ENCODE data around the gene OXT. TPM values are rescaled to one million over a fixed set of nuclear protein-coding genes. Genes with fewer than 3 reads are reported as not detected.

OXT gene
- total RNA-seq, 2 donors from 2014 or later, result not detected

GRCh38 chr20:3084283-3084985 lies 13.0 kb downstream of the OXT start, which contains the start of gene AVP:
Gene AVP (minus strand): TSS chr20:3084724. CDS start chr20:3084674, 50 bp downstream.
- Histone ChIP-seq H3K4me1 (no peaks in the 10 kb centered on the region), H3K9me3 (no peaks in the 10 kb centered on the region), H3K4me3 (no peak within 1 kb of the TSS), H3K36me3 (no peaks in the 10 kb centered on the region), H3K27me3 (peaks cover 38% of the 10 kb centered on the region), H3K9ac (ENCODE audit: low read depth in 2 of 2, low read length in 2 of 2) (no peak within 1 kb of the TSS), H3K27ac (no peak within 1 kb of the TSS)
- TF ChIP-seq, protein P1, sequence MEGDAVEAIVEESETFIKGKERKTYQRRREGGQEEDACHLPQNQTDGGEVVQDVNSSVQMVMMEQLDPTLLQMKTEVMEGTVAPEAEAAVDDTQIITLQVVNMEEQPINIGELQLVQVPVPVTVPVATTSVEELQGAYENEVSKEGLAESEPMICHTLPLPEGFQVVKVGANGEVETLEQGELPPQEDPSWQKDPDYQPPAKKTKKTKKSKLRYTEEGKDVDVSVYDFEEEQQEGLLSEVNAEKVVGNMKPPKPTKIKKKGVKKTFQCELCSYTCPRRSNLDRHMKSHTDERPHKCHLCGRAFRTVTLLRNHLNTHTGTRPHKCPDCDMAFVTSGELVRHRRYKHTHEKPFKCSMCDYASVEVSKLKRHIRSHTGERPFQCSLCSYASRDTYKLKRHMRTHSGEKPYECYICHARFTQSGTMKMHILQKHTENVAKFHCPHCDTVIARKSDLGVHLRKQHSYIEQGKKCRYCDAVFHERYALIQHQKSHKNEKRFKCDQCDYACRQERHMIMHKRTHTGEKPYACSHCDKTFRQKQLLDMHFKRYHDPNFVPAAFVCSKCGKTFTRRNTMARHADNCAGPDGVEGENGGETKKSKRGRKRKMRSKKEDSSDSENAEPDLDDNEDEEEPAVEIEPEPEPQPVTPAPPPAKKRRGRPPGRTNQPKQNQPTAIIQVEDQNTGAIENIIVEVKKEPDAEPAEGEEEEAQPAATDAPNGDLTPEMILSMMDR (IDR thresholded peaks at IDR 0.05), result no peak
- DNase-seq, result no peak
- intact Hi-C loops (cut with DNase I), result no loop called here

- DNase-seq, result no peak
- TF ChIP-seq, protein P1 (IDR thresholded peaks at IDR 0.05), result no peak
- H3K9me3 ChIP-seq, result no peaks in the 10 kb centered on the region
- H3K27me3 ChIP-seq, result peaks cover 38% of the 10 kb centered on the region
- H3K9ac ChIP-seq (ENCODE audit: low read depth in 2 of 2, low read length in 2 of 2), result no peak overlapping the region
- intact Hi-C loops (cut with DNase I), result no loop called here
- no peak overlapping the region for H3K27ac ChIP-seq
- H3K36me3 ChIP-seq, result no peaks in the 10 kb centered on the region
- no peak overlapping the region for H3K4me3 ChIP-seq
- no peaks in the 10 kb centered on the region for H3K4me1 ChIP-seq
Measured at GRCh38 chr20:3084986-3085360, 13.6 kb downstream of the OXT start.

GRCh38 chr20:3085571-3086072 lies 14.2 kb downstream of the OXT start:
- intact Hi-C loops (cut with DNase I), result no loop called here
- H3K36me3 ChIP-seq, result no peaks in the 10 kb centered on the region
- H3K9ac ChIP-seq (ENCODE audit: low read depth in 2 of 2, low read length in 2 of 2), result no peak overlapping the region
- H3K4me1 ChIP-seq, result no peaks in the 10 kb centered on the region
- DNase-seq, result no peak
- H3K4me3 ChIP-seq, result no peak overlapping the region
- TF ChIP-seq, protein P1 (IDR thresholded peaks at IDR 0.05), result no peak
- peaks cover 38% of the 10 kb centered on the region for H3K27me3 ChIP-seq
- H3K27ac ChIP-seq, result no peak overlapping the region
- no peaks in the 10 kb centered on the region for H3K9me3 ChIP-seq

- Histone ChIP-seq H3K4me1 (no peaks in the 10 kb centered on the region), H3K4me3 (no peak overlapping the region), H3K9me3 (no peaks in the 10 kb centered on the region), H3K9ac (ENCODE audit: low read depth in 2 of 2, low read length in 2 of 2) (no peak overlapping the region), H3K36me3 (no peaks in the 10 kb centered on the region), H3K27me3 (peaks cover 23% of the 10 kb centered on the region), H3K27ac (no peak overlapping the region)
- TF ChIP-seq, protein P1 (IDR thresholded peaks at IDR 0.05), result no peak
- intact Hi-C loops (cut with DNase I), result no loop called here
- no peak for DNase-seq
Measured at GRCh38 chr20:3088031-3088430, 16.6 kb downstream of the OXT start.

- no peak overlapping the region for H3K27ac ChIP-seq
- intact Hi-C loops (cut with DNase I), result no loop called here
- no peaks in the 10 kb centered on the region for H3K9me3 ChIP-seq
- peaks cover 10% of the 10 kb centered on the region for H3K27me3 ChIP-seq
- no peak overlapping the region for H3K4me3 ChIP-seq
- TF ChIP-seq, protein P1 (IDR thresholded peaks at IDR 0.05), result no peak
- DNase-seq, result no peak
- no peak overlapping the region for H3K9ac ChIP-seq (ENCODE audit: low read depth in 2 of 2, low read length in 2 of 2)
- H3K36me3 ChIP-seq, result no peaks in the 10 kb centered on the region
- no peaks in the 10 kb centered on the region for H3K4me1 ChIP-seq
Measured at GRCh38 chr20:3090565-3090964, 19.1 kb downstream of the OXT start.
